Fibroblast of lung (primary cell): ENCODE results near the gene TAX1BP1.

Experiments
- CTCF ChIP-seq, 2 donors: IDR thresholded peaks in 1 of 2; conservative IDR thresholded peaks in 1 of 2; 1 replicate in 1 of 2; 2 replicates in 1 of 2; pipeline ENCODE4 v1.5.1; 2011 to 2012; ENCODE audit warnings: low read length in 2 of 2, control low read depth in 1 of 2, inconsistent platforms in 1 of 2, low read depth in 1 of 2, mild to moderate bottlenecking in 1 of 2
- EZH2 ChIP-seq: IDR thresholded peaks from 2 replicates; pipeline ENCODE4 v1.5.1; 2012; ENCODE audit warnings: low read length, control low read depth, mild to moderate bottlenecking; ENCODE audit errors: missing control alignments

GRCh38 chr7:27762062-27762461 is 22.1 kb downstream of the TAX1BP1 start:
- TF ChIP-seq CTCF (conservative IDR thresholded peaks at IDR 0.05 in 1 of 2, IDR thresholded peaks at IDR 0.05 in 1 of 2; ENCODE audit: low read depth in 1 of 2, low read length in 2 of 2) (no peak), EZH2 (no peak)
